Measurements from ENCODE around the gene GNAL.

The GNAL gene

DNA sequence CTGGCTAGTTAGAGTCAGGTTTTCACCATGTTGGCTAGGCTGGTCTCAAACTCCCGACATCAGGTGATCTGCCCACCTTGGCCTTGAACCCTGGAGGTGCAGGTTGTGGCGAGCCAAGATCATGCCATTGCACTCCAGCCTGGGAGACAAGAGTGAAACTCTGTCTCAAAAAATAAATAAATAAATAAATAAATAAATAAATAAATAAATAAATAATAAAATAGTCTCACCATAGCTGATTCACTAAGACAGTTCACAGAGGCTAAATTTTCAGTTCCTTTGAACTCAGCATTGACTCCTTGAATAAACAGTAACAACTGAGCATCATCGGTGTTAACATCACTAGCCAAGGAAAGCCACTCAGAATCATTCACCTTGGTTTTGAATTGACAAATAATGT is 32.7 kb downstream of the GNAL start:
- H3K27me3 ChIP-seq: no peaks in the 10 kb centered on the region
- intact Hi-C loops (cut with DNase I; ENCODE audit: low total_unique reads): no loop called here
- DNase-seq: no peak

DNA sequence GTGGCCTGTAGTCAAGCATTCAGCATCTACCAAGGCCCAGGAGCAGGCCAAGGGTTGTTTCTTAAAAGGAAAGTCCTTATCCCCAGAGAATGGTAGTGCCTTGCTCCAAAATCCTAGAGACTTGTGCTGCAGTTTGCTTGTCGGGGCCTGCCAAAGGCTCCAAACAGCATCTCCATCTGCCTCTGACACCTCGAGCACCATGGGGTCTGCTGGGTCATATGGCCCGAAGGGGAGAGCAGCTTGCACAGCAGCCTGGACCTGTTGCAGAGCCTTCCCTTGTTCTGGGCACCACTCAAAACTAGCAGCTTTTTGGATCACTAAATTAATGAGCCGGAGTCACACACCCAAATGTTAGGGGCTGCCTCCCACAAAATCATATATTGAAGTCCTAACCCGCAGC is 35.7 kb downstream of the GNAL start:
- TF ChIP-seq, protein P1, sequence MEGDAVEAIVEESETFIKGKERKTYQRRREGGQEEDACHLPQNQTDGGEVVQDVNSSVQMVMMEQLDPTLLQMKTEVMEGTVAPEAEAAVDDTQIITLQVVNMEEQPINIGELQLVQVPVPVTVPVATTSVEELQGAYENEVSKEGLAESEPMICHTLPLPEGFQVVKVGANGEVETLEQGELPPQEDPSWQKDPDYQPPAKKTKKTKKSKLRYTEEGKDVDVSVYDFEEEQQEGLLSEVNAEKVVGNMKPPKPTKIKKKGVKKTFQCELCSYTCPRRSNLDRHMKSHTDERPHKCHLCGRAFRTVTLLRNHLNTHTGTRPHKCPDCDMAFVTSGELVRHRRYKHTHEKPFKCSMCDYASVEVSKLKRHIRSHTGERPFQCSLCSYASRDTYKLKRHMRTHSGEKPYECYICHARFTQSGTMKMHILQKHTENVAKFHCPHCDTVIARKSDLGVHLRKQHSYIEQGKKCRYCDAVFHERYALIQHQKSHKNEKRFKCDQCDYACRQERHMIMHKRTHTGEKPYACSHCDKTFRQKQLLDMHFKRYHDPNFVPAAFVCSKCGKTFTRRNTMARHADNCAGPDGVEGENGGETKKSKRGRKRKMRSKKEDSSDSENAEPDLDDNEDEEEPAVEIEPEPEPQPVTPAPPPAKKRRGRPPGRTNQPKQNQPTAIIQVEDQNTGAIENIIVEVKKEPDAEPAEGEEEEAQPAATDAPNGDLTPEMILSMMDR (IDR thresholded peaks at IDR 0.05): no peak
- no peaks in the 10 kb centered on the region for H3K27me3 ChIP-seq

More for the DNA sequence above, 32.7 kb downstream of the GNAL start:
- TF ChIP-seq, protein P1 (IDR thresholded peaks at IDR 0.05): no peak
- Histone ChIP-seq H3K36me3 (no peaks in the 10 kb centered on the region), H3K4me3 (no peak overlapping the region), H3K4me1 (no peaks in the 10 kb centered on the region), H3K9me3 (no peaks in the 10 kb centered on the region), H3K27ac (no peak overlapping the region)

DNA sequence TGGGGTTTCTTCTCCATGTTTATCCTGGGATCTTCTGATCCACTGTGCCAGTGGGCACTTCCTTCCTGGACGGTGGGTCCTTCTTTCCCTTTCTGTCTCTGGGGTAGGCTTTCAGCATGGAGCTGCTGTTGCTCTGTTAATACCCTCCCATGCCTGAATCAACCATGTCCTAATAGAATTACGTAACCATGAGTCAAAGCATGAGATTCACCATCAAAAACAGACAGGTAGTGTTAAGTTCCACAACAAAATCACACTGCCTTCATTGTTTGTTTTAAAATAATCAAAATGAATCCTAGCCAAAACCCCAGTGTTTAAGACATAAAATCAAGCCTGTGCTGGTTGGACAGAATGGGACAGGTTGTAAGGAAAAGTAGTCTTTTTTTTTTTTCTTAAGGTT is 37.5 kb downstream of the GNAL start:
- Histone ChIP-seq H3K36me3 (no peaks in the 10 kb centered on the region), H3K27ac (no peak overlapping the region), H3K9me3 (no peaks in the 10 kb centered on the region), H3K4me3 (no peak overlapping the region), H3K27me3 (peaks cover 0 to 2% of the 10 kb centered on the region in 2 donors), H3K4me1 (no peaks in the 10 kb centered on the region)
- intact Hi-C loops (cut with DNase I; ENCODE audit: low total_unique reads): no loop called here
- TF ChIP-seq, protein P1 (IDR thresholded peaks at IDR 0.05): no peak
- no peak for DNase-seq

More for the DNA sequence above, 35.7 kb downstream of the GNAL start:
- H3K4me3 ChIP-seq: no peak overlapping the region
- H3K9me3 ChIP-seq: no peaks in the 10 kb centered on the region
- H3K27ac ChIP-seq: no peak overlapping the region
- no peak for DNase-seq
- no peaks in the 10 kb centered on the region for H3K36me3 ChIP-seq
- no peaks in the 10 kb centered on the region for H3K4me1 ChIP-seq
- intact Hi-C loops (cut with DNase I; ENCODE audit: low total_unique reads): no loop called here

DNA sequence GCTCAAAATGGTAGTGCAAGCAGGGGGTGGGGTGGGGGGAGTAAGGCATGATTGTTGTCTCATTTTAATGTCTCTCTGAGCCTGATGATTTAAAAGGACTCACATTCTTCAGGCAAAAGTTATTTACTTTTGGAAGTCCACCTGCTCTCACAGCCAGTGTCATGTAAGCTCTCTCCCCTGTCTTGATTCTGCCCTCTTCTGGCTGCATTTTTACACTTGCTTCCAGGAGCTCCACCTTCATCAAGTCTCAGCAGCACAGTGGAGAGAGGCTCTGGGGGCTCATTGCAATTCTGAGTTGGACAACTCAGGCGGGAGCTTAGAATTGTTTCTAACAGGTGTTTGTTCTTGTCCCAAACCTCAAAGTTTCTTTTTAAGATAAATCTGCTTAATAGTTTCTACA is 39.2 kb downstream of the GNAL start:
- Histone ChIP-seq H3K9me3 (no peaks in the 10 kb centered on the region), H3K27ac (no peak overlapping the region), H3K4me3 (no peak overlapping the region), H3K27me3 (peaks cover 0 to 2% of the 10 kb centered on the region in 2 donors), H3K4me1 (no peaks in the 10 kb centered on the region), H3K36me3 (no peaks in the 10 kb centered on the region)
- intact Hi-C loops (cut with DNase I; ENCODE audit: low total_unique reads): no loop called here
- no peak for DNase-seq
- TF ChIP-seq, protein P1 (IDR thresholded peaks at IDR 0.05): no peak

GRCh38 chr18:11729556-11729955 is 40.5 kb downstream of the GNAL start:
- Histone ChIP-seq H3K4me1 (no peaks in the 10 kb centered on the region), H3K9me3 (no peaks in the 10 kb centered on the region), H3K36me3 (no peaks in the 10 kb centered on the region), H3K27ac (no peak overlapping the region), H3K4me3 (no peak overlapping the region), H3K27me3 (peaks cover 0 to 2% of the 10 kb centered on the region in 2 donors)
- DNase-seq: no peak
- intact Hi-C loops (cut with DNase I; ENCODE audit: low total_unique reads): no loop called here
- TF ChIP-seq, protein P1 (IDR thresholded peaks at IDR 0.05): no peak

DNA sequence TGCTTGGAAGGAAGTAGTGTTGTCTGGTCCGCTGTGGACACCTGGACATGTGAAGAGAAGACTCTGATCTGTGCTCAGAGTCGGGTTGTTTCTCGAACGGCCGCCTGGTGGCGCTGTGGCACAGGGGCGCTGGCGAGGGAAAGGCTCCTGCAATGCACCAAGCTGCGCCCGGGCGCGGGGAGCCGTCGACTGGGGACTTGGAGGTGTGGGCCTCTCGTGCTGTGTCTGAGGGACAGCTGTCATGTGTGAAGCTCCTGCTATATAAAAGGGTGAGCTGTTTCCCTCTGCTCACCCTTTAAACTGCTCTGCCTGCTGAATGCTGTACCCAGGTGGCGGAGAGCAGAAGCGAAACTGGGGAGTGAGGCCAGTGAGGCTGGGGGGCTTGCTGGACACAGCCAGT is 44.0 kb downstream of the GNAL start:
- H3K4me3 ChIP-seq: no peak overlapping the region

More for the DNA sequence above, 44.0 kb downstream of the GNAL start:
- Histone ChIP-seq H3K9me3 (no peaks in the 10 kb centered on the region), H3K4me1 (no peaks in the 10 kb centered on the region), H3K27ac (no peak overlapping the region), H3K27me3 (peaks cover 0 to 2% of the 10 kb centered on the region in 2 donors), H3K36me3 (no peaks in the 10 kb centered on the region)
- DNase-seq: peak; percentile 70 to 84
- TF ChIP-seq, protein P1 (IDR thresholded peaks at IDR 0.05): peak; percentile 71 to 88
- intact Hi-C loops (cut with DNase I; ENCODE audit: low total_unique reads): loop anchor here (10.0 kb wide), 3 partner anchors 142 to 302 kb away; no protein-coding TSS in a partner anchor
